Nephron (organoid): ENCODE data around the gene BACH2.

Experiments used
- H3K27ac Mint-ChIP-seq, 3 experiments: 2 replicates each; pipeline ENCODE4 v1.8.0; 2020; ENCODE audit warnings: mixed read lengths in 3 of 3, mild to moderate bottlenecking in 2 of 3, moderate library complexity in 1 of 3
- H3K27me3 Mint-ChIP-seq: 2 replicates; pipeline ENCODE4 v1.8.0; 2021; ENCODE audit warnings: low read depth, mild to moderate bottlenecking, moderate library complexity, mixed read lengths
- H3K36me3 Mint-ChIP-seq: 2 replicates; pipeline ENCODE4 v1.8.0; 2020; ENCODE audit warnings: low read depth, mixed read lengths
- H3K4me1 Mint-ChIP-seq: 2 replicates; pipeline ENCODE4 v1.8.0; 2020; ENCODE audit warnings: mixed read lengths
- H3K4me3 Mint-ChIP-seq, 3 experiments: 2 replicates each; pipeline ENCODE4 v1.8.0; 2020; ENCODE audit warnings: mild to moderate bottlenecking in 3 of 3, mixed read lengths in 3 of 3, moderate library complexity in 2 of 3
- H3K9me3 Mint-ChIP-seq: 2 replicates; pipeline ENCODE4 v1.8.0; 2020; ENCODE audit warnings: mixed read lengths
- TF ChIP-seq, protein P1 (sequence below), 3 experiments: fragments of 200-600 bp; sonication (generic); IDR thresholded peaks; one replicate each; pipeline ENCODE4 v1.5.0; 2021; ENCODE audit warnings: antibody characterized with exemption in 3 of 3; ENCODE audit not compliant: unreplicated experiment in 3 of 3

BACH2 gene

DNA sequence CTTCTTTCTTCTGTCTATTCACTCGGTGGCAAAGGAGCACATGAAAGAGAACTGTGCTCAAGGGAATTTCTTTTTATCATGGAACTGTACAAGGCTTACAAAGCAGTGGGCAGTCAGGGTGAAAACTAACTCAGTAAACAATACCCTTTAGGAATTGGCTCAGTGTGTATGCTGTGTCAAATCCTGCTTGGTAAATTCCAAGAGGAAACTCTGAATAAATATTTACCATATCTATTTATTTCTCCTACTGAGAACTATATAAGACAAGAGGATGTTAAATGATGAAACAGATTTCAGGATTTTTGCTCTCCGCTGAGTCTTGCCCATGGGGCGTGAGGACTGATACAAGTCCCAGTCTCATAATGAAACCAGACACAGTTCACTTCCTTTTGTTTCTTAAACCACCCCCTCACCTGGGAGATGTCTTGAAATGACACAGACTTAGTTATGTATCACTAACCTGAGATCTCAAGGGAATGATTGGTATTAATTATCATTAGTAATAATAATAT is 188.8 kb downstream of the BACH2 start:
- H3K4me3 Mint-ChIP-seq = no peak overlapping the region
- TF ChIP-seq, protein P1, sequence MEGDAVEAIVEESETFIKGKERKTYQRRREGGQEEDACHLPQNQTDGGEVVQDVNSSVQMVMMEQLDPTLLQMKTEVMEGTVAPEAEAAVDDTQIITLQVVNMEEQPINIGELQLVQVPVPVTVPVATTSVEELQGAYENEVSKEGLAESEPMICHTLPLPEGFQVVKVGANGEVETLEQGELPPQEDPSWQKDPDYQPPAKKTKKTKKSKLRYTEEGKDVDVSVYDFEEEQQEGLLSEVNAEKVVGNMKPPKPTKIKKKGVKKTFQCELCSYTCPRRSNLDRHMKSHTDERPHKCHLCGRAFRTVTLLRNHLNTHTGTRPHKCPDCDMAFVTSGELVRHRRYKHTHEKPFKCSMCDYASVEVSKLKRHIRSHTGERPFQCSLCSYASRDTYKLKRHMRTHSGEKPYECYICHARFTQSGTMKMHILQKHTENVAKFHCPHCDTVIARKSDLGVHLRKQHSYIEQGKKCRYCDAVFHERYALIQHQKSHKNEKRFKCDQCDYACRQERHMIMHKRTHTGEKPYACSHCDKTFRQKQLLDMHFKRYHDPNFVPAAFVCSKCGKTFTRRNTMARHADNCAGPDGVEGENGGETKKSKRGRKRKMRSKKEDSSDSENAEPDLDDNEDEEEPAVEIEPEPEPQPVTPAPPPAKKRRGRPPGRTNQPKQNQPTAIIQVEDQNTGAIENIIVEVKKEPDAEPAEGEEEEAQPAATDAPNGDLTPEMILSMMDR (IDR thresholded peaks at IDR 0.05; ENCODE audit: unreplicated experiment in 3 of 3) = no peak
- H3K4me1 Mint-ChIP-seq = no peaks in the 10 kb centered on the region
- H3K27ac Mint-ChIP-seq = no peak overlapping the region
- peaks cover 8% of the 10 kb centered on the region for H3K36me3 Mint-ChIP-seq
- H3K9me3 Mint-ChIP-seq = peaks cover 10% of the 10 kb centered on the region
- H3K27me3 Mint-ChIP-seq = no peaks in the 10 kb centered on the region

DNA sequence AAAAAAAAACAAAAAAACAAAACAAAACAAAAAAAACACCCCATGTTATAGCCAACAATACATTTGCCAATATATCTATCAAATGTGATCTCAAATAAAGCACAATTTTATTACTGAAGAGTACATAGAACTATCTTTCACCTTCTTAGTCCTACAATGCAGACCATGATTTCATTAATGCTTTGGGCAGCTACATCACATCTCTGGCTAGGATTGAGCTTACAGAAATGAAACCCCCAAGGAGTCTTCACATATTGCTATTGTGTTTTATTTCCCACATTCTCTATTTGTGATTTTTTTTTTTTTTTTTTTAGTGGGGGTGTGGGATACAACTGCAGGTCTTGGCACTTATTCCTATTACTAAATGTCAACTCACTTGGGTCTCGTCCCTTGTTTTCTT is 189.3 kb downstream of the BACH2 start:
- TF ChIP-seq, protein P1 (IDR thresholded peaks at IDR 0.05; ENCODE audit: unreplicated experiment in 3 of 3) = no peak
- H3K27me3 Mint-ChIP-seq = no peaks in the 10 kb centered on the region
- H3K36me3 Mint-ChIP-seq = peaks cover 4% of the 10 kb centered on the region
- H3K9me3 Mint-ChIP-seq = peaks cover 5% of the 10 kb centered on the region
- H3K27ac Mint-ChIP-seq = no peak overlapping the region
- no peaks in the 10 kb centered on the region for H3K4me1 Mint-ChIP-seq
- no peak overlapping the region for H3K4me3 Mint-ChIP-seq

DNA sequence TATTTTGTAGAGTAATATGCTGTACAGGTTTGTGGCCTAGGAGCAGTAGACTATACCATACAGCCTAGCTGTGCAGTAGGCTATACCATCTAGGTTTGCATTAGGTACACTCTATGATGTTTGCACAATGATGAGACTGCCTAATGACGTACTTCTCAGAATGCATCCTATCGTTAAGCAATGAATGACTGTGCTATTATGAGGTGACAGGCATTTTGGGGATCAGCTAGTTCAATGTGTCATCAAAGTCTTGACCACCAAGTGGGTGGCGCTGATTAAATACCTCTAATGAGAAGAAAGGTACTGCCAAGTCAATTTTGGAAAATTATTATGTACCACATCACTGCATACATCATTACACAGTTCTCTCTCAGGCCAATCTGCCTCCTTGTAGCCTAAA is 190.2 kb downstream of the BACH2 start:
- Mint-ChIP-seq H3K27ac (no peak overlapping the region), H3K36me3 (peaks cover 4% of the 10 kb centered on the region), H3K4me3 (no peak overlapping the region), H3K9me3 (no peaks in the 10 kb centered on the region), H3K4me1 (no peaks in the 10 kb centered on the region), H3K27me3 (no peaks in the 10 kb centered on the region)
- TF ChIP-seq, protein P1 (IDR thresholded peaks at IDR 0.05; ENCODE audit: unreplicated experiment in 3 of 3) = no peak

DNA sequence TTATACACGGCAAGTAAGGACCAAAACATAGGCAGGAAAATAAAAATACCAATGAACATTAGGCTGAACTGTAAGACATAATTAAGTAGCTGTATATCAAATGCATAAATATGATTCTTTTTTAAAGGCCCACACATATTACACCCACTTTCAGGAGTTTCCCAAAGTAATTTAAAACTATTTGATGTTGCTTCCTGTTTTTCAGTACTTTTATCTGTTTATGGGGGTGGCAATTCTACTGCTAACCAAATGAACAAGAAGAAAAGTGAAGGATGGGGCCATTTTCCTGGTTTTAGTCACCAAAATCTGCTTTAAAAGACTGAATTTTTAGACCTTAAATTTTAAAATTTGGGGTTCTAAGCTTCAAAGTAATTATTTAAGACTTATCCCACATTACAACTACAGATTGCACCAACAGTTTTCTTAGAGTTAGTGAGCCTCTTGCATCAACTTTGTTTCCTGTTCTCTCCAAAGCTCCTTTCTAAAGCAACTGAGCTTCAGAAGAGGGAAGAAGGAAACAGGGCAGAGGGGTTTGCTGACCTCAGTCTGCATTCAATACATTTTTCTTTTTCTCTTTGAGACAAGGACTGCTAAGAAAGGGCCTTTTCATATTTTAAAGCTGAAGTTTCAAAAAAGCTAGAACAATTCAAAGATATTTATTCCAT is 191.0 kb downstream of the BACH2 start:
- Mint-ChIP-seq H3K27ac (peak overlapping the region in 2 of 3 experiments; percentile 22 to 32), H3K27me3 (no peaks in the 10 kb centered on the region), H3K36me3 (peaks cover 4% of the 10 kb centered on the region), H3K4me3 (no peak overlapping the region), H3K4me1 (no peaks in the 10 kb centered on the region), H3K9me3 (no peaks in the 10 kb centered on the region)
- TF ChIP-seq, protein P1 (IDR thresholded peaks at IDR 0.05; ENCODE audit: unreplicated experiment in 3 of 3) = no peak

DNA sequence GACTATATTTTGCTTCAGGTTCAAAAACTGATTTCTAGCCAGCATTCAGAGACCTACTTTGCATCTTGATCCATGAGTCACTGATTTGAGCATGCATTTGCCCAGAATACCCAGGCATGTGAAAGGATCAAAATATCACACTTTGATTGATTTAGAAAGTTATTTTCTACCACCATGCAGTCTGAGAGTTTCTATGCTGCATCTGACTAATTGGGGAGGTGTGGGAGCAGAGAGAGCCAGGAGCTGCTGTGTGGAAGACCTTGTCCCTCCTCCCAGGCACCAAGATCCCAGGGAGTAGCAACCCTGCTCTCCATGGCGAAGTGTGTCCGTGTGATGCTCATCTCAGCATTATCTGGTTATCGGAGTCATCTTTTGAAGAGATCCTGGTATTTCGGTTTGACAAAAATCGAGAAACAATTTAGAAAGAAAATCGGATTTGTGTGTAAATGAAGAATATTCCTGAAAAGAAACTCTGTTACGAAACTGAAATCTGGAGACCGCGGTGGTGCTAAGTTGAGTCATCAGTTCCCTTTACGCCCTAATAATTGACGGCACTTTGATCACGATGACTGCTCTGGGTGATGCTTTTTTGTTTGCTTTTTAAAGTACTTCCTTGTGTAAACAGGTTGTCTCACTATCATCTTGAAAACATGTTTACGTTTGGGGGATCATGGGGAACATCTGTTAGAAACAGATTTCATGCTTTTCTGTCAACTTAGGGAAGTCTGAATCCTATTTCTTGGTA is 193.4 kb downstream of the BACH2 start:
- Mint-ChIP-seq H3K36me3 (peaks cover 4% of the 10 kb centered on the region), H3K27me3 (no peaks in the 10 kb centered on the region), H3K9me3 (no peaks in the 10 kb centered on the region), H3K27ac (no peak overlapping the region), H3K4me3 (no peak overlapping the region), H3K4me1 (peaks cover 10% of the 10 kb centered on the region)
- TF ChIP-seq, protein P1 (IDR thresholded peaks at IDR 0.05; ENCODE audit: unreplicated experiment in 3 of 3) = no peak
